HL-60/S4 treated with retinoic acid at 250 ng/mL for 4 days and 3 days (cell line): ENCODE measurements around the gene XPO6.

ENCODE experiments used
- in situ Hi-C: fragments of 300-500 bp; cut with MboI; formaldehyde crosslinking; loops from 2 replicates; pipeline ENCODE4 v1.7.0; 2022; ENCODE audit warnings: low sequenced_read_pairs

Gene XPO6

GRCh38 chr16:28161626-28162025, 50.1 kb downstream of the XPO6 start:
- in situ Hi-C loops, result no loop called here

- in situ Hi-C loops, result no loop called here
These were observed 53.6 kb downstream of the XPO6 start for GRCh38 chr16:28158136-28158535.

GRCh38 chr16:28156056-28156680, 55.6 kb downstream of the XPO6 start:
- in situ Hi-C loops, result no loop called here

- in situ Hi-C loops, result no loop called here
These were observed 56.5 kb downstream of the XPO6 start for GRCh38 chr16:28155293-28155692.

GRCh38 chr16:28151180-28151579, 60.6 kb downstream of the XPO6 start:
- in situ Hi-C loops, result no loop called here

- in situ Hi-C loops, result no loop called here
These were observed 62.5 kb downstream of the XPO6 start for GRCh38 chr16:28149011-28149888.

GRCh38 chr16:28146536-28146935, 65.2 kb downstream of the XPO6 start:
- in situ Hi-C loops, result no loop called here

GRCh38 chr16:28145796-28146195, 66.0 kb downstream of the XPO6 start:
- in situ Hi-C loops, result no loop called here

GRCh38 chr16:28140788-28141618, 70.8 kb downstream of the XPO6 start:
- in situ Hi-C loops, result no loop called here

GRCh38 chr16:28139530-28139929, 72.2 kb downstream of the XPO6 start:
- in situ Hi-C loops, result no loop called here

- in situ Hi-C loops, result no loop called here
These were observed 74.9 kb downstream of the XPO6 start for GRCh38 chr16:28136751-28137434.

GRCh38 chr16:28133666-28134065, 78.1 kb downstream of the XPO6 start:
- in situ Hi-C loops, result no loop called here

- in situ Hi-C loops, result no loop called here
These were observed 79.9 kb downstream of the XPO6 start for GRCh38 chr16:28131743-28132393.

- in situ Hi-C loops, result no loop called here
These were observed 80.6 kb downstream of the XPO6 start for GRCh38 chr16:28131181-28131580.

- in situ Hi-C loops, result no loop called here
These were observed 81.4 kb downstream of the XPO6 start for GRCh38 chr16:28130099-28131088.

GRCh38 chr16:28126684-28127620, 84.8 kb downstream of the XPO6 start:
- in situ Hi-C loops, result no loop called here

- in situ Hi-C loops, result no loop called here
These were observed 86.2 kb downstream of the XPO6 start for GRCh38 chr16:28125592-28125991.

- in situ Hi-C loops, result no loop called here
These were observed 90.2 kb downstream of the XPO6 start for GRCh38 chr16:28121527-28121926.
